ENCODE results near the gene DNAH14.
"Not testable (repeated sequence)": the region's sequence is repeated elsewhere in the genome, so short reads cannot be mapped to it uniquely, and the experiment has no call there.

The DNAH14 gene

DNA sequence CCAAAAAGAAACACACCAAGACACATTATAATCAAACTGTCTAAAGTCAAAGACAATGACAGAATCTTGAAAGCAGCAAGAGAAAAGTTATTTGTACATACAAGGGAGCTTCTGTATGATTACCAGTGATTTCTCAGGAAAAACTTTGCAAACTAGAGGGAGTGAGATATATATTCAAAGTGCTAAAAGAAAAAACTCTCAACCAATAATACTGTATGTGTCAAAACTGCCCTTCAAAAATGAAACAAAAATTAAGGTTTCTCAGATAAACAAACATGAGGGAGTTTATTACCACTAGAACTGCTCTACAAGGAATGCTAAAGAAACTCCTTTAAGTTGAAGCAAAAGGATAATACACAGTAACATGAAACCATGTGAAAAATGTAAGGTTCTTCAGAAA, 418.9 kb downstream of the DNAH14 start:
- DNase-seq (no peak), ATAC-seq (no peak)

DNA sequence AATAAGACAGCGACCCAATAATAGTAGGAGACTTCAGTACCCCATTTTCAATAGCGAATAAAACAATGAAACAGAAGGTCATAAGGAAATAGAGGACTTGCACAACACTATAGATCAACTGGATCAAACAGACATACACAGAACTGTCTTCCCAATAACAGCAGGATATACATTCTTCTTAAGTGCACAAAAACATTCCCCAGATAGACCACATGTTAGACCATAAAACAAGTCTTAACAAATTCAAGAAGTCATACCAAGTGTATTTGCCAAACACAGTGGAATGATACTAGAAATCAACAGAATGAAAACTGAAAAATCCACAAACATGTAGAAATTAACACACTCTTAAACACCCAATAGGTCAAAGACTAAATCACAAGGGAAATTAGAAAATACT, 420.4 kb downstream of the DNAH14 start:
- DNase-seq, result no peak
- no peak for ATAC-seq

DNA sequence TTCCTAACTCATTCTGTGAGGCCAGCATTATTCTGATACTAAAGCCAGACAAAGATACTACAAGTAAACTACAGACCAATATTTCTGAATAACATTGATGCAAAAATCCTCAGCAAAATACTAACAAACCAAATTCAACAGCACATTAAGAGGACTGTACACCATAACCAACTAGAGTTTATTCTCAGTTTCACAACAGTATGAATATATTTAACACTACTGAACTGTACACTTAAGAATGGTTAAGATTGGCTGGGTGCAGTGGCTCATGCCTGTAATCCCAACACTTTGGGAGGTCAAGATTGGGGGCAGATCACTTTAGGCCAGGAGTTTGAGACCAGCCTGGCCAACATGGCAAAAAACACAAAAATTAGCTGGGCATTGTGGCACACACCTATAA, 421.4 kb downstream of the DNAH14 start:
- no peak for ATAC-seq

DNA sequence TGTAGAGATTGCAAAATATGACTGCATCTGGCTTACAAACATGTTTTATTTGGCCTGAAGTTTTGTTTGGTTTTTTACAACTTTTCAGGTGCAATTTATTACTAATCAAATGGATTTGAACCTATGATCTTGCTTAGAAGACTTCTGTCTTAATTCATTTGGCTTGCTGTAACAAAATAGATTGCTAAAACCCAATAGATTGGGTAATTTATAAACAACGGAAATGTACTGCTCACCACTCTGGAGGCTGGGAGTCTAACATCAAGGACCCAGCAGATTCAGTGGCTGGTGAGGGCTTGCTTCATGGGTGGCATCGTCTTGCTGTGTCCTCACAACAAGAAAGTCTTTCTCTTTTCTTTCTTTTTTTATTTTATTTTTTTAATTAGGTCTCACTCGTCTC, 425.4 kb downstream of the DNAH14 start:
- no peak for DNase-seq
- no peak for ATAC-seq

More for the DNA sequence above, 421.4 kb downstream of the DNAH14 start:
- no peak for DNase-seq

DNA sequence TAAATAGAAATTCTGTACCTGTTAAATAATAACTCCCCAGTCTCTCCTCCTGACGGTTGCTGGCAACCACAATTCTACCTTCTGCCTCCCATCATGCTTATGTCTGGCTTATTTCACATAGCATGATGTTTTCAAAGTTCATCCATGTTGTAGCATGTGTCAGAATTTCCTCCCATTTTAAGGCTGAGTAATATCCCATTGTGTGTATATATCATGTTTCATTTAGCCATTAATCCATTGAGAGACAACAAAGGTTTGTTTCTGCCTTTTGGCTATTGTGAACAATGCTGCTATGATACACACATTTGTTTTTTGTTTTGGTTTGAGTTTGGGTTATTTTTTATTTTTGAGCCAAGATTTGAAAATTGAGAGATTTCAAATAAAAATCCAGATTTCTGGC, 426.4 kb downstream of the DNAH14 start:
- DNase-seq, result no peak
- no peak for ATAC-seq

DNA sequence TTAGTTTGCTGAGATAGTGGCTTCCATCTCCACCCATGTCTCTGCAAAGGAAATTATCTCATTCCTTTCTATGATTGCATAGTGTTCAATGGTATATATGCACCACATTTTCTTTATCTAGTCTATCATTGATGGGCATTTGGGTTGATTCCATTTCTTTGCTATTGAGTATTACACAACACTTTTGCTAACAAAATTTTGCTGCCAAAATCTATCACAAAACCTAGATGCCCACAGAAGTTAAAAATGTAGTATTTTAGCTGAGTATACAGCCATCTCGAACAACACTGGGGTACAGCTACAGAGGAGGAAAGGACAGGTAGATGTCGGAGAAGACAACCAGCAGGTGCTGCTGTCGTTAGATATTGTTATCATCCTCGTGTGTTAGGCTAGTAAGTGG, 430.6 kb downstream of the DNAH14 start:
- DNase-seq, result no peak
- no peak for ATAC-seq

DNA sequence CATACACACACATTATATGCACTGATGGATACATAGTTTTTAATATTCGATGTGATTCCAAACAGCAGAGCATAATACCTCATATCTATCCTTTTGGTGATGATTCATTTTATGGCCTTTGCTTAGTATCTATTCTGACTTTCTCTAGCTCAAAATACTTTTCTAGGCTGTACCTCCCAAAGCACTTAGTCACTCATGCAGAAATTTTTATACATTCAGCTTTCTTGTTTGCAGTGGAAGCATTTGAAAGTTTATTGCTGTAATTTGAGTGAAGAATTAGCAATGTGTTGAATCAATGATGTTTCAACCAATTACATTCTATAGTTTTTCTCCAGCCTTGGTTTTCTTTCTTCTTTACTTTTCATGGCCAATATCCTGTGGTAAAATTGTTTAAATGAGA, 431.7 kb downstream of the DNAH14 start:
- no peak for ATAC-seq
- no peak for DNase-seq

DNA sequence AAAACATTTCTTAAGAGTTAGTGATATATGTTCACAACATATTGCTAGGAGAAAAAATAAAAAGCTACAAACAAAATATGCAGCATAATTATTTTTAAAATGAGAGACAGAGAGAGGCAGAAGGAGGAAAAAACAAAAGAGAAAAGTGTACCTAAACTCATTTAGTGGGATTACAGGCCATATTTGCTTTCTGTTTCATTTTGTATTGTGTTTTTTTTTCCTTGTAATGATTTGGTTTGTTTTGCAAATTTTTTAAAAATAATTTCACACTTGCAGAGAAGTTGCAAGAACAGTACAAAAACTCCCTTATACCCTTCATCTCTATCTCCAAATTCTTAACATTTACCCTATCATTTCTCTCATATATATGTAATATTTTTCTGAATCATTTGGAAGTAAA, 433.3 kb downstream of the DNAH14 start:
- no peak for ATAC-seq
- DNase-seq, result no peak

DNA sequence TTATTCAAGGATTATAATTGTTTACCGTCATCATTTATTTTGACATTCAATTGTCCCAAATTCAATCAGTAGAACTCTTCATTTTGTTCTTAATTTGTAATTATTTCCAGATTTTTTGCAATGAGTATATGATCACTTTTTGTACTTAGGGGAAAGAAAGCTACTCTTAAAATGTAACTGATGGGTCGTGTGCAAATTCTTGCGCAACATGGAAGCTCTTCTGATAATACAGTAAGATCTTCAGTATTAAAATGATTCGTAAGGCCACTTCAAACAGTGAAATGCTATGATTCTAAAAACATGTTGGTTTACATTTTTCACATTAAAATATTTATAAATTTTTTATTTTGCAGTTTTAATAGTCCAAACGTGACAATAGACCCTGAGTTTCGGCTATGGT, 435.0 kb downstream of the DNAH14 start:
- ATAC-seq (no peak), DNase-seq (no peak)

DNA sequence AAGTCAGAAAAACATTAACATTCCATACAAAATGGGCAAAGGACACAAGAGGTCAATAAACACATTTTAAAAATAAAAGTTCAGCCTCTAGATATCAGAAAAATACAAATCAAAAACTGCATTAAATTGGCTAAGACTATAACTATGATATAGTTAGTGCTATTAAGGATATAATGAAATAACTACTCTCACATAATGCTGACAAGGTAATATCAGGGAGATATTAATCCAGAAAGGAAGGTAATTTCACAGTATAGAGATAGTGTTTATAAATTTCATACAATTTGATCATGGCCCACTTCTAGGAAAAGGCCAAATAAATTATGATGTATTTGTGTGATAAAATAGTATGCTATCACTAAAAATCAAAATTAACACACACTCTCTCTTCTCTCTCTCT, 436.5 kb downstream of the DNAH14 start:
- no peak for DNase-seq
- ATAC-seq, result no peak

DNA sequence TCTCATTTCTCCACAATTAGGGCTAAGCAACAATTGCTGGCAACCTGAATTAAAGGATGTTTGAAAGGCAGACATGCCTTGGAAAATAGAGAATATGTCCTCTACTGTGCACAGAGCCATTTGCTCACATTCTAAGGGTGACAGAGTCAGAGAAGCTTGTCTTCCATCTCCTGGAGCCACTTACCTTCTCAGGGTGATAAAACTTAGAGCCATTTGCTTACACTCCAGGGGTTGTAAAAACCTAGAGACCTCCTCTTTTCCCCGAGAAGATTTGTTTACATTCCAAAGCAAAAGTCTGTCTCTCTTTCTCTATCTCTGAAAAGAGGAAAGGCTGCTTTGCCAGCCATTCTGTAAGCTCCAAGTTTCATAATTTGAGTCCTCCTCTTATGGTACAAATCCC, 437.1 kb downstream of the DNAH14 start:
- DNase-seq (no peak), ATAC-seq (no peak)

DNA sequence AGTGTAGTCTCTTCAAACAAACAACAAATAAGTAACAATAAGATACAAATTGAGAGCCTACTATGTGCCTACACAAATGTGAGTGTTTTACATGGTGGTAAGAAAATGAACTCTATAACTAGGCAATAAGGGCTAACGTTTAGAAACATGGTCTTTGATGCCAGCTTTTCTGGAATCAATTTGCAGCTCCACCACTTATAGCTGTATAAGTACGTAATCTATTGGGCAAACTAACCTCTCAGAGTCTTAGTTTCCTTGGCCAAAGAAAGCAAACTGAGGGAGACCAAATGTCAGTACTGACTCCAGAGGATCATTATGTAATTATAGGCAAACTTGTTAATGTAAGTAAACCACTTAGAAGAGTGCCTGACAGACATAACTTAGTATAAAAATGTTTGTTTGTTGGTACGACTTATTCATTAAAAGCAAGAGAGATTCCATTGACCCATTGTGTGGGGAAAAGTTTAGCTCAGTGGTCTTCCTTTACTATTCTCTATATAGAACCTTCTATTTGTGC, 438.6 kb downstream of the DNAH14 start:
- DNase-seq (no peak), ATAC-seq (no peak)

DNA sequence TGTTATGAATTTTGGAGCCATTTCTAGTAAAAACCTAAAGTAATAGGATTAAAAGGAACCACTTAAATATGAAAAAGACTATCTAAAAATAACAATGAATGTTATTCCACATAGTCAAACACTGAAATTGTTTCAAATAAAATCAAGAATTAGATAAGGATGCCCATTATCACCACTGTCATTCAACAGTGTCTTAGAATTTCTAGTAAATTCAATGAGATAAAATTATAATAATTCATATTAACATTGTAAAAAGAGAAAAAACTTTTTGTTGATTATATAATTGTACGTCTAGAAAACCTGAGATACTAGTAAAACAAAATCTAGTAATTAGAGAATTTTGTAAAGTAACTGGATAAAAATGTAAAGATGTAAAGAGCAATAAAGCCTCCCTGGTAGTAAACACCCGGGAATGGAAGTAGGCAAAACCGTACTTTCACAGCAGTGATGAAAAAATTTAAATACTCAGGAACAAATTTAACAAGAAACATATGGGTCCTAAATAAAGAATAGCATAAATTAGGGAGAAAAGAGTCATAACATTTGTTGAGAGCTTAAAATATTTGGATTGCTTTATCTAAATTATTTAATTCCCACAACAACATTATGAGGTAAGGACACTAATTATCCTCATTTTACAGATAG, 442.0 kb downstream of the DNAH14 start:
- DNase-seq, result no peak
- no peak for ATAC-seq

DNA sequence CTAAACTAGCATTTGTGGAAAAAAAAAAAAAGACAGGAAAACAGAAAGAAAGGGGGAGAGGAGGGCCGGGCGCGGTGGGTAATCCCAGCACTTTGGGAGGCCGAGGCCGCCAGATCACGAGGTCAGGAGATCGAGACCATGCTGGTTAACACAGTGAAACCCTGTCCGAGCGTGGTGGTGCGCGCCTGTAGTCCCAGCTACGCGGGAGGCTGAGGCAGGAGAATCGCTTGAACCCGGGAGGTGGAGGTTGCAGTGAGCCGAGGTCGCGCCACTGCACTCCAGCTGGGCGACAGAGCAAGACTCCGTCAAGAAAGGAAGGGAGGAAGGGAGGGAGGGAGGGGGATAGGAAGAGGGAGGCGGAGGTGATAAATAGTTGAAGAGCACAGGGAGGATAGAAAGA, 443.7 kb downstream of the DNAH14 start:
- DNase-seq (no peak), ATAC-seq (no peak)

DNA sequence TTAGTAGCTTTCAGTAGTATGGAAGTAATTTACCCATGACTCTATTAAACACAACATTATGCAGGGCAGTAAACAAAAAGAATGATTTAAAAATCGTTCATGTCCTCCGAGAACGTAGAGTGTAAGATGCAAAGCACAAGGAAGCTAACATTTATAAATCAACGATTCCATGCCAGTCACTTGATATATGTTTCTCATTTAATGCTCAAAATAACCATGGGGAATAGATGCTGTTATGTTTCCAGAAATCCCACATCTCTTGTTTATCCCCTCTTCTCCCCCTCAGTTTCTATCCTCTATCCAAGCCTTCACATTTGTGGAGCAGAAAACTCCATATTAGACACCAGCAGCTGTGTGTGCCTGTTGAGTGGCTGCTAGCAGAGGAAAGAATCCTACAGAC, 445.5 kb downstream of the DNAH14 start:
- ATAC-seq, result no peak

DNA sequence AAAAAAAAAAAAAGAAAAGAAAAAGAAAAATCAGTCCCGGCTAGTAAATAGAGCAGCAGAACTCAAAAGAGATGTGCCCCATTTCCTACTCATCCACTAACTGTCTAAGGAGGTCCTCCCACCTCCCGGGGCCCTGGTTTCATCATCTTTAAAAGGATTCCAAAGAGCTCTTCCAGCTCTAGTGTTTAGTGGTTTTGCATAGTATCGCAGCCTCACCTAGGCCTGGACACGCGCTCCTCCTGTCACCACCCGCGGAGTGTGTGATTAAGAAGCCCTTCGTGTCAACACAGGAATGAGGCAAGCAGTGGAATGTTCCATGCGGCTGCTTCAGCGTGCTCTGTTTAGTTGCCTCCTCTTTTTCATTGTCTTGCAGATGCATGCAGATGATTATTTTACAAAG, 449.4 kb downstream of the DNAH14 start:
- DNase-seq (no peak), ATAC-seq (no peak)

More for the DNA sequence above, 445.5 kb downstream of the DNAH14 start:
- no peak for DNase-seq

DNA sequence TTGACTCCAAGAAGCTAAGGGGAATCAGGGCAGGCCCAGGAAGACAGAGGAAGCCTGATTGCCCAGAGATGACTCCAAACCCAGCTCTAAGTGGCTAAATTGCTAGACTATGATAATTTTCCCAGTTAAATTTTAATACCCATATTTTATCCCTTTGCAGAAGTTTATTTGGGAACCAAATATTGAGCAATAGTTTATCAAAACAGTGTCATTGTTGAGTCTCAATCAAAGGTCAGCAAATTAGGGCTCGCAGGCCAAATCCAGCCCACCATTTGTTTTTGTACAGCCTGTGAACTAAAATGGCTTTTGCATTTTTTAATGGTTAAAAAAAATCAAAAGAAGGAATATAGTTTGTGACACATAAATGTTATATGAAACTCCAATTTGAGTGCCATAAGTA, 451.2 kb downstream of the DNAH14 start:
- ATAC-seq (no peak), DNase-seq (no peak)

DNA sequence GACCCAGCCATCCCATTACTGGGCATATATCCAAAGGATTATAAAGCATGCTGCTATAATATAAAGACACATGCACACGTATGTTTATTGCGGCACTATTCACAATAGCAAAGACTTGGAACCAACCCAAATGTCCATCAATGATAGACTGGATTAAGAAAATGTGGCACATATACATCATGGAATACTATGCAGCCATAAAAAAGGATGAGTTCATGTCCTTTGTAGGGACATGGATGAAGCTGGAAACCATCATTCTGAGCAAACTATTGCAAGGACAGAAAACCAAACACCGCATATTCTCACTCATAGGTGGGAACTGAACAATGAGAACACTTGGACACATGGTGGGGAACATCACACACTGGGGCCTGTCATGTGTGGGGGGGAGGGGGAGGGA, 457.4 kb downstream of the DNAH14 start:
- DNase-seq, ATAC-seq: not testable (repeated sequence)

DNA sequence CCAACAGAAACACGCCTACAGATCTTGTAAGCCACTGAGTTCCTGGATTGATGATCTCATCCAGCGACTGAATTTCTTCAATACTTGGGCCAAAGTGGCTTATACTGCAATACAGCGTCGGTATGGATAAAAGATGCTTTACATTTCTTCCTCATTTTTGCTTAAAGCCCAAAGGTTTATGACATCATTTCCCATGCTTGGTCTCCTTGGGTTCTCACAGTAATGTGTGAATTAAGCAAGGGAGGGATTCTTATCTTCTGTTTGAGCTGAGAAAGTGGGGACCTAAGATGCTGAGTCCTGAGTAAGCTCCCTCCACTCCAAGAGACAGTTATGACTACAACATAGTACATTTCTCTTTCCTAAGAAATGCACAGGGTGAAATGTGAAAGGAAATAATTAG, 458.9 kb downstream of the DNAH14 start:
- no peak for ATAC-seq
- no peak for DNase-seq

DNA sequence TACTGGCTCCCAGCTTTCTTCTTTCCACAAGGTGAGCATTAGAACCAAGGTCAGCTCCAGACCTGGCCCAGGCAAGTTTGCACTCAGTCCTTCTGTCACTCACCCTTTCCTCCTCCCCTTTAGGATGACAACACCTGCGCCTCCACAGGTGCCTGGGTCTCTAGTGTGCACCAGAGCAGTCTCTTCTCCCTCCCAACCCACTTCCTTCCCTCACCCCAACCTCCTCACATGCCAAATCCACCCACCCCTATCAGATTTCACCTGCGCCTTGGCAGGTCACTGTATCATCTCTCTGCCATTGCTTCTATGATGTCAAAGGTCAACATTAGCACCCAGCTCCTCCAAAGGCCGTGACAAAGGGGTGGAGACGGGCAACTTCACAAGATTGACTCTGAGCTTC, 460.4 kb downstream of the DNAH14 start:
- DNase-seq, result no peak
- ATAC-seq, result no peak

DNA sequence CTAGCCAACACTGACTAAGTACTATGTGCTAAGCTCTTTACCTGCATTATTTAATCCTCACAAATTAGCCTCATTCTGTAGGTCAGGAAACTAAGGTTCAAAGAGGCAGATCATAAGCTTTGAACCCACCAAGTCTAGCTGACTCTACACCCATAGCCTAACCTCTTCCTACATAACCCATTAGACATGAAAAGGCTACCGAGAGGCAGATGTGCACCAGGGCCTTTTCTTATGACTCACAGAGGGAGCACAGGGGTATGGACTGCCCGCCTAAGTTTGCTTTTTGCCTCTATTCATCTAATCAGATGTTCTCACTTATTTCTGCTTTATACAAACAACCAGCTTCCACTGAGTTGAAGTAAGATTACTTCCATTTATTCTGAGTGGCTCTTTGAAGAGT, 466.9 kb downstream of the DNAH14 start:
- peak; percentile 61 for ATAC-seq

DNA sequence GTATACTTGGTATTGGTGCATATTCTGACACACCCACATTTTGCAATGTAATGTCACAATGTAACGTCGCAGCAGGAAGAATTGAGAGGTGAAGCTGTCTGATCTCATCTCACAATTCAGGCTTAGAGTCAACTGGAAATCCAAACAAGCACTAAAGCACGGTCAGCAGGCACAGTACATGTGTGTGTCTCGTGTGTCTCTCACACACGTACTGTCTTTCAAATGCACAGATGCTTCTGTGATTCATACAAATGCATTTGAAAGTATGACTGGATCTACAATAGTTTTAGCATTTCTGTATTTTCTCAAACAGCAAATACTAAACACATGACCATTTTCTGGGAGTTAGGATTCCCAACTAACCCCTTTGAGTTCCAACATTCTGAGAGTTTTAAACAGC, 471.5 kb downstream of the DNAH14 start:
- DNase-seq (no peak), ATAC-seq (no peak)

More for the DNA sequence above, 466.9 kb downstream of the DNAH14 start:
- DNase-seq, result no peak

DNA sequence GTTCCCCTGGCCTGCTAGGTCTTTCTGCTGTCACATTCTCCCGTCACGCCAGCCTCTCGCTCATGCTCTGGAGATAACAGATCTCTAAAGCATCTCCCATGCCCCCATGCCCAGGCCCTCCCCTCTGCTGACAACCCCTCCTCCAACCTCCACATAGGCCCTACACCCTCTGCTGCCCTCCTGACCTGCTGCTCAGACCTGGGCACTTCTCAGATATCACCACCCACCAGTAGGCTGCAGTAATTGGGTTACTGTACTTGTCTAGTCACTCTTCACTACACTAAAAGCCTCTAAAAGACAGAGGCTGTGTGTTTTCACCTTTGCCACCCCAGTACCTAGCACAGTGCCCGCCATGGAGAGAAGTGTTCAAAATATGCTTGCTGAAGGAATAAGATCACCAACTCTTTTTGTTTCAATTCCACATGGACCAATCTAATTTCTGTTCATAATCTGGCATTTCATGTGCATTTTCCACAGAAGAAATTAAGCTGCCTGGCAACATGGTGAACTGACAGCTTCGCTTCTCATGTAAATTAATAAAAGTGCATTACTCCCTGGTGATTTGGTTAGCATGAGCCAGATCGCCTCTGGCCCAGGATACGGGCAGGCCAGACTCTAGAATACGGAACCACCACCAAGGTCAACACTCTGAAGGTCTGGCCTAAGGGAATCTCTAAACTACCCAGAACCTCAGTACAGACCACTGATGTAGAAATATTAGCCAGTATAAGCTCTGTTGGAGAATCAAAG, 477.7 kb downstream of the DNAH14 start:
- DNase-seq, result no peak
- no peak for ATAC-seq

DNA sequence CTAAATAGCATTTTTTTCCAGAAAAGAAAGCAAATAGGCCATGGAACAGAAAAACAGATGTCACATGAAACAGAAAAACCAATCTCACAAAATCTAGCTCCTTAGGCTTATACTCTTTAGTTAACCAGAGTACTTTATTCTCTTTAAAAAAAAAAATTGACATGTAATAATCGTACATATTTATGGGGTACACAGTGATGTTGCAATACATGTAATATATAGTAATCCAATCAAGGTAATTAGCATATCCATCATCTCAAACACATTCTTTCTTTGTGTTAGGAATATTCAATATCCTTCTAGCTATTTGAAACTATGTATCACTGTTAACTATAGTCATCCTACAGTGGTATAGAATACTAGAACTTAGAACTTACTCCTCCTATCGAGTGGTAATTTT, 478.3 kb downstream of the DNAH14 start:
- no peak for ATAC-seq
- DNase-seq, result no peak
